NCI-H2196 treated with DMSO at 0.1 percent for 48 hours (cell line): ENCODE results near the gene KLK1.
A peak's percentile ranks its signal among the peaks of the same experiment; 100 is the strongest.

Experiments
- DNase-seq: peaks from one replicate; lab custom pipeline; 2025; ENCODE audit not compliant: unreplicated experiment; lab: John Stamatoyannopoulos, UW

The KLK1 gene

GRCh38 chr19:50823389-50824042, at the start of gene KLK1:
TSS of gene KLK1 (minus strand) at chr19:50823787. CDS start at chr19:50823748, 39 bp downstream.
- no peak for DNase-seq

GRCh38 chr19:50873056-50873455, 49.5 kb upstream of the KLK1 start, which contains the start of gene KLK2:
TSS of gene KLK2 (plus strand) at chr19:50873439. CDS start at chr19:50873474, 35 bp downstream.
- no peak for DNase-seq

GRCh38 chr19:50870417-50871089, 47.0 kb upstream of the KLK1 start:
- DNase-seq = no peak

GRCh38 chr19:50869479-50869878, 45.9 kb upstream of the KLK1 start:
- DNase-seq = no peak

- no peak for DNase-seq
Observed at GRCh38 chr19:50861496-50862286, 38.1 kb upstream of the KLK1 start.

- no peak for DNase-seq
Observed at GRCh38 chr19:50861010-50861409, 37.4 kb upstream of the KLK1 start.

GRCh38 chr19:50859849-50860248, 36.3 kb upstream of the KLK1 start:
- DNase-seq = no peak

- DNase-seq = peak; percentile 87
Observed at GRCh38 chr19:50858886-50859285, 35.3 kb upstream of the KLK1 start.

GRCh38 chr19:50857366-50857765, 33.8 kb upstream of the KLK1 start:
- no peak for DNase-seq

GRCh38 chr19:50854636-50855410, 31.2 kb upstream of the KLK1 start, which contains the start of gene KLK3:
TSS of gene KLK3 (plus strand) at chr19:50854915. CDS start at chr19:50854956, 41 bp downstream.
- DNase-seq = no peak

GRCh38 chr19:50851620-50852019, 28.0 kb upstream of the KLK1 start:
- DNase-seq = no peak

- no peak for DNase-seq
Observed at GRCh38 chr19:50850738-50851137, 27.2 kb upstream of the KLK1 start.

GRCh38 chr19:50844296-50844935, 20.8 kb upstream of the KLK1 start:
- peak; percentile 28 for DNase-seq

- DNase-seq = peak; percentile 8
Observed at GRCh38 chr19:50843701-50844221, 20.2 kb upstream of the KLK1 start.

- no peak for DNase-seq
Observed at GRCh38 chr19:50843205-50843604, 19.6 kb upstream of the KLK1 start.

- DNase-seq = no peak
Observed at GRCh38 chr19:50842130-50842529, 18.5 kb upstream of the KLK1 start.

- no peak for DNase-seq
Observed at GRCh38 chr19:50839712-50840655, 16.4 kb upstream of the KLK1 start.

GRCh38 chr19:50838239-50838638, 14.7 kb upstream of the KLK1 start:
- no peak for DNase-seq

- DNase-seq = no peak
Observed at GRCh38 chr19:50837300-50837699, 13.7 kb upstream of the KLK1 start.
